Nephron (organoid): Measurements from ENCODE around the gene ITPR3.

Experiments
- H3K27ac Mint-ChIP-seq, 3 experiments: 2 replicates each; pipeline ENCODE4 v1.8.0; 2020; ENCODE audit warnings: mixed read lengths in 3 of 3, mild to moderate bottlenecking in 2 of 3, moderate library complexity in 1 of 3
- H3K27me3 Mint-ChIP-seq: 2 replicates; pipeline ENCODE4 v1.8.0; 2021; ENCODE audit warnings: low read depth, mild to moderate bottlenecking, moderate library complexity, mixed read lengths
- H3K36me3 Mint-ChIP-seq: 2 replicates; pipeline ENCODE4 v1.8.0; 2020; ENCODE audit warnings: low read depth, mixed read lengths
- H3K4me1 Mint-ChIP-seq: 2 replicates; pipeline ENCODE4 v1.8.0; 2020; ENCODE audit warnings: mixed read lengths
- H3K4me3 Mint-ChIP-seq, 3 experiments: 2 replicates each; pipeline ENCODE4 v1.8.0; 2020; ENCODE audit warnings: mild to moderate bottlenecking in 3 of 3, mixed read lengths in 3 of 3, moderate library complexity in 2 of 3
- H3K9me3 Mint-ChIP-seq: 2 replicates; pipeline ENCODE4 v1.8.0; 2020; ENCODE audit warnings: mixed read lengths
- TF ChIP-seq, protein P1 (sequence below), 3 experiments: fragments of 200-600 bp; sonication (generic); IDR thresholded peaks; one replicate each; pipeline ENCODE4 v1.5.0; 2021; ENCODE audit warnings: antibody characterized with exemption in 3 of 3; ENCODE audit not compliant: unreplicated experiment in 3 of 3

Gene ITPR3

DNA sequence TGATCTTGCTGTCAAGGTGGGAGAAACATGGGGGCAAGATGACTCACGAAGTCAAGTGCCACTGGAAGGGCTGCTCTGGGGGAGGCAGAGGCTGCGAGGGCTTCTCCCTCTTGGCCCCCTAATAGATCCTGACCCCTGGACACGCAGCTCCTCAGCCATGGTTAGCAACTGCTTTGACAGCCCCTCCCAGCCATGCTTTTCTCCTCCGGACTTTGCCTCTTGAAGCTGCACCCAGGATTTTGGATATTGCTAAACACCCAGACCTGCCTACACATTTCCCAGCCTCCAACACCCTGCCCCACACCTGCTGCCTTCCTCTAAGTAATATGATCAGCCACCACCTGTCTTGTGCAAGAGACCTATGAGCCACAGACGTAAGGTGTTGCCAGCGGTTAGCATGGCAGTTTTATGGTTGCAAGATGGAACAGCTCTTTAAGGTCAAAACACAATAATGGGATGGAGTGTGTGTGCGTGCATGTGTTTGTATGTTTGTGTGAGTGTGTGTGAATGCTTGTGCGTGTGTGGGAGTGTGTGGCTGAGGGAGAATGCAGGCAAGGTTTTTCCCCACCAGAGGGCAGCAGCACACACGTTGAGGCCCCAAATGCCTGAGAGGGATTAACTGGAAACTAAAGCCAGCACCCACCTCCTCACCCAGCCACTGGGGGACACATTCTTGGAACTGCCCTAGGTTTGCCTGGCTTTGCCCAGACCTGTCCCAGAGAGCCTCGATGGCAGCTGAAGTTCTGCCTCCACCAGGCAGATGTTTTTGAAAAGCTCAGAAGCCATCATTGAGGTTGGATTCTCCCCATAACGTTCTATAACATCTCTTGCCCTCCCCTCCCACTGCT, 123.1 kb downstream of the ITPR3 start:
- Mint-ChIP-seq H3K27ac (peak overlapping the region; percentile 58 to 79 (median 75)), H3K36me3 (no peaks in the 10 kb centered on the region)
- TF ChIP-seq, protein P1, sequence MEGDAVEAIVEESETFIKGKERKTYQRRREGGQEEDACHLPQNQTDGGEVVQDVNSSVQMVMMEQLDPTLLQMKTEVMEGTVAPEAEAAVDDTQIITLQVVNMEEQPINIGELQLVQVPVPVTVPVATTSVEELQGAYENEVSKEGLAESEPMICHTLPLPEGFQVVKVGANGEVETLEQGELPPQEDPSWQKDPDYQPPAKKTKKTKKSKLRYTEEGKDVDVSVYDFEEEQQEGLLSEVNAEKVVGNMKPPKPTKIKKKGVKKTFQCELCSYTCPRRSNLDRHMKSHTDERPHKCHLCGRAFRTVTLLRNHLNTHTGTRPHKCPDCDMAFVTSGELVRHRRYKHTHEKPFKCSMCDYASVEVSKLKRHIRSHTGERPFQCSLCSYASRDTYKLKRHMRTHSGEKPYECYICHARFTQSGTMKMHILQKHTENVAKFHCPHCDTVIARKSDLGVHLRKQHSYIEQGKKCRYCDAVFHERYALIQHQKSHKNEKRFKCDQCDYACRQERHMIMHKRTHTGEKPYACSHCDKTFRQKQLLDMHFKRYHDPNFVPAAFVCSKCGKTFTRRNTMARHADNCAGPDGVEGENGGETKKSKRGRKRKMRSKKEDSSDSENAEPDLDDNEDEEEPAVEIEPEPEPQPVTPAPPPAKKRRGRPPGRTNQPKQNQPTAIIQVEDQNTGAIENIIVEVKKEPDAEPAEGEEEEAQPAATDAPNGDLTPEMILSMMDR (IDR thresholded peaks at IDR 0.05; ENCODE audit: unreplicated experiment in 3 of 3): peak; percentile 85 to 89 (median 88)

DNA sequence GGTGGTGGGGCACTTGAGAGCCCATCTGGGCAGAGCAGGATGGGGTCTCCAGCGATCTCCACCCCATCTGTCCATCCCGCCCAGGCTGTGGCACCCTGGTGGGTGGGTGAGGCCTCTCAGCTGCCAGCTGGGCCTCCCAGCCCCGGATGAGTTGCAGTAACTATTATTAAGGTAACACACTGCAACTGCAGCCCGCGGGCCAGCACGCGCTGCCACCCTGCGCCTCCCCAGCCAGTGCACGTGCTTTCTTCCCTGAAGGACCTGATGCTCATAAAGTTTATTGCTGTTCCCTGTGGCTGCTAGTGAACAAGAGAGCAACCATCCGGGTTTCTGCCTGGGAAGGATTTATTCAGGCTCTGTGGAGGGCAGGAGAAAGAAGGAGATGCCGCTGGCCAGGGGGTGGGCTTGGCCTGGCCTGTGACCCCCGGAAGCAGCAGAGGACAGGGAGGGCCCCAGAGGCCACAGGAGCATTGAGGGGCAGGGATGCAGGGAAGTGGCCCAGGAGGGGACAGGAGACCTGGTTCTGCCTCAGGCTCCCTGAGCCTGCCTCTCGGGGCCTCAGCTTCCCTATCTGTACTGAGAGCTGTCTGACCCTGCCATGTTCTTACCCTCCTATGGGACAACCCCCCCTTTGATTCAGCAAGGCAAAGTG, 123.9 kb downstream of the ITPR3 start:
- H3K36me3 Mint-ChIP-seq: no peaks in the 10 kb centered on the region
- H3K4me3 Mint-ChIP-seq: peak overlapping the region; percentile 72 to 86 (median 78)
- H3K9me3 Mint-ChIP-seq: no peaks in the 10 kb centered on the region
- H3K27ac Mint-ChIP-seq: peak overlapping the region; percentile 89 to 95 (median 90)
- H3K27me3 Mint-ChIP-seq: peaks cover 17% of the 10 kb centered on the region
- peaks cover 68% of the 10 kb centered on the region for H3K4me1 Mint-ChIP-seq
- TF ChIP-seq, protein P1 (IDR thresholded peaks at IDR 0.05; ENCODE audit: unreplicated experiment in 3 of 3): no peak

More for the DNA sequence above, 123.1 kb downstream of the ITPR3 start:
- H3K4me1 Mint-ChIP-seq: peaks cover 60% of the 10 kb centered on the region
- peak overlapping the region; percentile 24 to 72 (median 51) for H3K4me3 Mint-ChIP-seq
- no peaks in the 10 kb centered on the region for H3K9me3 Mint-ChIP-seq
- H3K27me3 Mint-ChIP-seq: peaks cover 13% of the 10 kb centered on the region

DNA sequence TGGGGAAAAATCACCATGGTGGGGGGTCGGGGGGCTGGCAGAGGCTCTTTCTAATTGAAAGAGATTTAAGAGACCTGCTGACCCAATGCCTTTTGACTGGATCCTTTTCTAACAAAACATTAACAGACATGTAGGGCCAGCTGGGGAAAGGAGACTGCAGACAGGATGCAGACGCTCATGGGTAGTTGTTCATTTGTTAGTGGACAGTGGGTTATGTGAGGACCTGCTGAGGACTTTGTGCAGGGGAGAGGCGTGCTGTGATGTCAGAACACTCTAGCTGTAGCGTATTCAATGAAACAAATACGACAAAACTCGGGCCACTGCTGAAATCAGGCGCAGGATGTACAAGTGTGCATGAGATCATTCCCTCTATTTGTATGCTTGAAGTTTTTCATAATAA, 124.4 kb downstream of the ITPR3 start:
- H3K4me1 Mint-ChIP-seq: peaks cover 73% of the 10 kb centered on the region
- H3K27me3 Mint-ChIP-seq: peaks cover 20% of the 10 kb centered on the region
- H3K36me3 Mint-ChIP-seq: no peaks in the 10 kb centered on the region
- no peaks in the 10 kb centered on the region for H3K9me3 Mint-ChIP-seq
- TF ChIP-seq, protein P1 (IDR thresholded peaks at IDR 0.05; ENCODE audit: unreplicated experiment in 3 of 3): no peak
- H3K4me3 Mint-ChIP-seq: peak overlapping the region; percentile 72 to 86 (median 78)
- H3K27ac Mint-ChIP-seq: peak overlapping the region; percentile 89 to 95 (median 90)
